ENCODE results near the gene RFX3. TPM values are rescaled to one million over a fixed set of nuclear protein-coding genes. Genes with fewer than 3 reads are reported as not detected.

The RFX3 gene
- total and polyA plus RNA-seq, 2 of the 13 experiments (the other 11 are each of a cell fraction or from before 2014, with no cell fraction given), result 2.7 to 5.3 TPM

GRCh38 chr9:3181049-3181953 is 344.5 kb downstream of the RFX3 start (continued):
- TF ChIP-seq HNF1A (IDR thresholded peaks at IDR 0.05; ENCODE audit: low read depth) (no peak), HNF1A (CRISPR knock-in tag; IDR thresholded peaks at IDR 0.05; ENCODE audit: borderline replicate concordance) (peak; percentile 56; the same call in 1 of the 2 replicates), ZNF670 (CRISPR knock-in tag; IDR thresholded peaks at IDR 0.05; ENCODE audit: borderline replicate concordance) (no peak), ZNF879 (CRISPR knock-in tag; IDR thresholded peaks at IDR 0.05) (no peak), ZNF367 (CRISPR knock-in tag; IDR thresholded peaks at IDR 0.05; ENCODE audit: borderline replicate concordance) (no peak), ZNF691 (CRISPR knock-in tag; IDR thresholded peaks at IDR 0.05; ENCODE audit: borderline replicate concordance, low read depth) (peak; percentile 85; the same call in 1 of the 2 replicates), KLF13 (CRISPR knock-in tag; IDR thresholded peaks at IDR 0.05) (peak; percentile 47; the same call in 1 of the 2 replicates), CEBPB (IDR thresholded peaks at IDR 0.05; ENCODE audit: borderline replicate concordance, low read depth, low read length) (no peak), NFE2L2 (IDR thresholded peaks at IDR 0.05; ENCODE audit: low read length) (no peak), CCAR2 (optimal IDR thresholded peaks at IDR 0.05; ENCODE audit: low read depth, low read length) (no peak), RARA (CRISPR knock-in tag; IDR thresholded peaks at IDR 0.05) (no peak), FOXJ3 (CRISPR knock-in tag; IDR thresholded peaks at IDR 0.05; ENCODE audit: borderline replicate concordance) (no peak), RCOR2 (CRISPR knock-in tag; IDR thresholded peaks at IDR 0.05) (no peak), SYNCRIP (IDR thresholded peaks at IDR 0.05; ENCODE audit: insufficient read depth, low read depth, low read length) (no peak), ZNF737 (CRISPR knock-in tag; IDR thresholded peaks at IDR 0.05; ENCODE audit: borderline replicate concordance) (no peak), AGO2 (optimal IDR thresholded peaks at IDR 0.05; ENCODE audit: low read depth, low read length) (no peak), PRDM4 (CRISPR knock-in tag; IDR thresholded peaks at IDR 0.05; ENCODE audit: borderline replicate concordance) (no peak), ATM (IDR thresholded peaks at IDR 0.05; ENCODE audit: borderline replicate concordance) (no peak), ZZZ3 (CRISPR knock-in tag; IDR thresholded peaks at IDR 0.05; ENCODE audit: borderline replicate concordance) (0 out of 2 replicates have a peak, but pooled peaks have one; percentile 13)

Data from HepG2 (cell line).